Measurements from ENCODE around the gene SERTAD1.

- TF ChIP-seq CTCF (IDR thresholded peaks at IDR 0.05) = no peak
- no peak for TF ChIP-seq EZH2 (IDR thresholded peaks at IDR 0.05; ENCODE audit: borderline replicate concordance, insufficient read depth, low read depth, low read length, poor library complexity, severe bottlenecking)
Observed at GRCh38 chr19:40416918-40417642, 8.7 kb downstream of the SERTAD1 start.
